22Rv1 (cell line): ENCODE measurements around the gene CINP.

Experiments used
- H3K27ac ChIP-seq: fragments of 450-650 bp; 2 replicates; pipeline ENCODE4 v1.5.1; 2017
- CTCF ChIP-seq: fragments of 450-650 bp; IDR thresholded peaks from 2 replicates; pipeline ENCODE4 v1.5.1; 2017; ENCODE audit warnings: mild to moderate bottlenecking
- ZFX ChIP-seq: fragments of 450-650 bp; IDR thresholded peaks from 2 replicates; pipeline ENCODE4 v1.6.1; 2017; ENCODE audit warnings: antibody characterized with exemption, borderline replicate concordance

Gene CINP

GRCh38 chr14:102344485-102344884 lies 18.2 kb downstream of the CINP start:
- H3K27ac ChIP-seq = no peak overlapping the region
- TF ChIP-seq CTCF (no peak), ZFX (no peak)

- no peak overlapping the region for H3K27ac ChIP-seq
- no peak for TF ChIP-seq CTCF
- TF ChIP-seq ZFX = no peak
These were observed 18.6 kb downstream of the CINP start for GRCh38 chr14:102344084-102344483.

- no peak for TF ChIP-seq CTCF
- TF ChIP-seq ZFX = no peak
- H3K27ac ChIP-seq = no peak overlapping the region
These were observed 20.5 kb downstream of the CINP start for GRCh38 chr14:102342238-102342637.

- TF ChIP-seq ZFX (no peak), CTCF (no peak)
These were observed 21.1 kb downstream of the CINP start for GRCh38 chr14:102341566-102341965.

GRCh38 chr14:102338724-102339123 lies 24.0 kb downstream of the CINP start:
- H3K27ac ChIP-seq = no peak overlapping the region
- TF ChIP-seq ZFX (no peak), CTCF (no peak)

More at GRCh38 chr14:102341566-102341965, 21.1 kb downstream of the CINP start:
- H3K27ac ChIP-seq = no peak overlapping the region

GRCh38 chr14:102335163-102335562 lies 27.5 kb downstream of the CINP start:
- TF ChIP-seq ZFX = no peak
- TF ChIP-seq CTCF = no peak
- H3K27ac ChIP-seq = no peak overlapping the region

- no peak overlapping the region for H3K27ac ChIP-seq
- TF ChIP-seq CTCF (no peak), ZFX (no peak)
These were observed 28.6 kb downstream of the CINP start for GRCh38 chr14:102333795-102334705.
